Left forelimb (tissue), 1 donor: ENCODE results near the gene KCNN3.

Source experiments
- DNase-seq: peaks from one replicate; pipeline ENCODE4 v3.0.0-alpha.2; 2018; ENCODE audit warnings: low spot score

KCNN3 gene

GRCh38 chr1:154840269-154841176, 29.6 kb downstream of the KCNN3 start:
- peak; percentile 34 for DNase-seq

DNA sequence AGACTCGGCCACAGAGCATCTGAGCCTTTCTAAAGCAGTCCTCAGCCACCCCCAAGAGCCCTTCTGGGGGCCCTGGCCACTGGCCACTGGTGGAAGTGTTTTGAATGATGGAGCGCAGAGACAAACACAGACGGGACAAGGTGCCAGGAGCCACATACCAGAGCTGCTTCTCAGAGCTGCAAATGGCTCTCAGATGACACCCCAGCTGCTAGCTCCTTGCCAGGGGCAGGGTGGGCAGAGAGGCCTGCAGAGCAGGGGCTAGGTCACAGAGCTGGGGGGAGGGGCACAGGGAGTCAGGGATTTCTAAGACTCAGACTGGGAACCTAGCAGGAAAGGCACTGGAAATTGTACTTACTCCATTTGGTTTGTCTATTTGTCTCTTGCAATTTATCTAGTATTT, 30.4 kb downstream of the KCNN3 start:
- DNase-seq = peak; percentile 55

GRCh38 chr1:154838988-154839387, 31.1 kb downstream of the KCNN3 start:
- no peak for DNase-seq

GRCh38 chr1:154838461-154838860, 31.6 kb downstream of the KCNN3 start:
- DNase-seq = peak; percentile 61

- DNase-seq = peak; percentile 79
Measured at GRCh38 chr1:154837672-154838171, 32.4 kb downstream of the KCNN3 start.

GRCh38 chr1:154837034-154837671, 32.9 kb downstream of the KCNN3 start:
- no peak for DNase-seq

GRCh38 chr1:154835531-154836324, 34.4 kb downstream of the KCNN3 start:
- no peak for DNase-seq

GRCh38 chr1:154833841-154834240, 36.2 kb downstream of the KCNN3 start:
- no peak for DNase-seq

- no peak for DNase-seq
Measured at GRCh38 chr1:154833209-154833608, 36.9 kb downstream of the KCNN3 start.

DNA sequence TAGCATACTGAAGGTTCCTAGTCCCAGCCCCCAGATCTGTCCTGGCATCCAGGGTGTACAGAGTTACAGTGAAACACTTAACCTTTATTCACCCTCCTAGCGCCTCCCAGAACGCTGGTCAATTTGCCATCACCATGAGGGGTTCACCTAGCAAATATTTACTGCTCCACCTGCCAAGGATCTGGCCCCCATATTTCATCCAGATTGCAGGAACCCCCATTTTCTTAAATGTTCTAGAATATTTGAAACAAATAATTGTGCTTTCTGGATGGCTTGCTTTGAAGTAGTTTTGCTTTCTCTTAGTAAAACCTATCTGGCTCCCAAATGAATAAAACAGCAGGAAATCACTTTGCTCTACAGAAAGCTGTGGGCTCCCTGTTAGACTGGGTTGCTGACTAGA, 37.7 kb downstream of the KCNN3 start:
- DNase-seq = no peak

DNA sequence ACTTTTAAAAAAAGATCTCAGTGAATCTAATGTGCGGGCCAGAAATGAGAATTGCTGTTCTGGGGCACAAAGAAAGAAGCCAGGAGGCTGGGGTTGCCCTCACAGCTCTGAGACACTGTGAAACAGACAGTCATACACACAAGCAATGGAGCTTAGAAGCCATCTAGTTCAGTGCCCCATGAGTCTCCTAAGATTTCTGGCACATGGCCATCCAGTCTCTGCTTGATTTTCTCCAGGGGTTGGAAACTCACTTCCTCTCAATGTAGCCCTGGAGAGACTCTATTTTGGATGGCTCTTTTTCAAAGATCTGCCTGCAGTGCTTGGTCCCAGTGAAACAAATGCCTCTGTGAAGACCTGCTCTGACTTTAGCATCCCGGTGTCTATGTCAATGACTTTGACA, 38.6 kb downstream of the KCNN3 start:
- no peak for DNase-seq

GRCh38 chr1:154829062-154829461, 41.0 kb downstream of the KCNN3 start:
- DNase-seq = no peak

- no peak for DNase-seq
Measured at GRCh38 chr1:154824179-154825000, 45.7 kb downstream of the KCNN3 start.

- no peak for DNase-seq
Measured at GRCh38 chr1:154822717-154823116, 47.4 kb downstream of the KCNN3 start.

GRCh38 chr1:154822233-154822632, 47.8 kb downstream of the KCNN3 start:
- no peak for DNase-seq

DNA sequence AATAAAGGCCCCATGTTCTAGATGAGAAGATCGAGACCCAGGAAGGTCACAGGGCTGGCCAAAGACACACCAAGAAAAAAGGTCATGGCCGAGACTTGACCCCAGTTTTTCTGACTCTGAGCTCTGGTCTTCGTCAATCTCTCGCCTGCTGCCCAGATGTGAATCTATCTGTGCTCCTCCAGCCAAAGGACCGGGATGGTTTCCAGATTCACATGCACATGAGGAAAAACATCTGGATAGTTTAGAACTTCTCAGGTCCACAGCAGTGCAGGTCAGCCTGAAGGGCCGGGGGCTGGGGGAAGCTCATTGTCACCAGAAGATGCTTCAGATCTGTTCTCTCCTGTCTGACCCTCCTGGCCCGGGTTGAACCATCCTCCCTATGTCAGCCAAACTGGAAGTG, 49.0 kb downstream of the KCNN3 start:
- no peak for DNase-seq

DNA sequence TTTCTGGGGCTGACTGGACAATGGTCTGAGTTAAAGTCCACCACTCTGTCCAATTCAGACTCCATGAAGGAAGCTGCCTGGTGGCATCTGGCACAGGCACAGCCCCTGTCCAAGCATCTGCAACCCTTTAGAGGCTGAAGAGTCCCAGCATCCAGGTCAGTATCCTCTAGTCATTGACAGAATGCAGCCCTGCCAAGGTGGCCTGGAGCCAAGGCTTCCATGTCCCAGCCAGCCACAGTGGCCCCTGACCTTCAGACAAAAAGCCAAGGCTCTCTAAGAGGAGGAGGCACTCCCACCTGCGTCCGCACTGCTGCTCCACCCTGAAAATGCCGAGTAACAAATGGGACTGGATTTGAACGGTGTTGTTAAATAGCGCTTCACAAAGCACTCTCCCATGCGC, 49.4 kb downstream of the KCNN3 start:
- no peak for DNase-seq

DNA sequence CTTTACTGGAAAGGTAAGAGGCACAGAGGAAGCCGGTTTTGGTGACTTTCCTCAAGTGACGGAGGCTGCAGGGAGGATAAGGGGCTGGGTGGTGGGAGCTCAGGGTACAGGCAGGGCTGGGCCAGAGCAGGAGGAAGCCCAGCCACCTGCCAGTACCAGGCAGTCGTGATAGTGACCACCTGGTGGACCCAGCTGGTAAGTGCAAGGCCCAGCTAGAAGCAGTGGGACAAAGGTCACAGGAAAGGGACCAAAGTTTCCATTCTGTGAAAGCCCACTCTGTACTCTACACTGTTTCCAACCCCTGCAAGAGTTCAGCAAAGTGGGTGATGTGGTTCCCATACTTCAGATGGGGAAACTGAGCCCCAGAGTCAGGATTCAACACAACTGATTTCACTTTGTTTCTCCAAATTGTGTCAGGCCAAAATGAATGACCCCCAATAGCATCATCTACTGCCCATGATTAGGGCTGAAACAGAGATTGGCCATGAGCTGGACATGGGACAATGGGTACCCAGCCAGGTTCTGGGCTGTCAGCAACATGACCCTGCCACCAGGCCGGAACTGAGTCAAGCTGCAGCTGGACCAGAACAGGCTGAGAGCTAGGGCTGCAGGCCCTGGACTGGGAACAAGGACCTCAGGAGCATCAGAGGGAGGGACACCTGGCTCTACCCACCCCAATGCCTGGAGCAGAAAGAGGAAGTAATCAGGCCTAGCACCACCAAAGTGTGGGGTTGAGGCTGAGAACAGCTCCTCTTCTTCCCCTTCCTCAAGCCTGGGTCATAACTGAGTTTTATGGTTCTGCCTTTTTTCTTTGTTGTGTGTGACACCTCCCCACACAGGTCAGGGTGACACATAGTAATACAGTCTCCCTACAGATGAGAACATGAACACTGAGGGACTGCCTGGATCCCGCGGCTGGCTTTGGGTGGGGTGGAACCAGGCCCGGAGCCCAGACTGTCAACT, 50.2 kb downstream of the KCNN3 start:
- DNase-seq = no peak

DNA sequence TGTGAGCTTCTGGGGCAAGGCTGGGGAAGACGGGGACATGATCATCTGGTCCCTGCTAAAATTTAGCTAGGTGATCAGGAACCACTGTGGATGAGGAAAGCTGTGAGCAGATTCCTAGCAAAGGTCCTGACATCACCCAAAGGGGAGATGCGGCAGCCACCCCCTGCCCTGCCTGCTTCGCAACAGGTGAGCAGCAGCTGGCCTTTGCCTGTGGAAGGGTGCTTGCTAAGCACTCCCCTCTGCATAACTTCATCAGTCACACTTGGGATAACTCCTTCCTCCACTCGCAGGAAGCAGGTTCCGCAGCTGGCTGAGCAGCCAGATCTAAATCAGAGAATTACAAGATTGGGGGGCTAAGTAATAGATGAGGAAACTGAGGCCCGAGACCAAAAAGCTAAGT, 51.2 kb downstream of the KCNN3 start:
- no peak for DNase-seq

DNA sequence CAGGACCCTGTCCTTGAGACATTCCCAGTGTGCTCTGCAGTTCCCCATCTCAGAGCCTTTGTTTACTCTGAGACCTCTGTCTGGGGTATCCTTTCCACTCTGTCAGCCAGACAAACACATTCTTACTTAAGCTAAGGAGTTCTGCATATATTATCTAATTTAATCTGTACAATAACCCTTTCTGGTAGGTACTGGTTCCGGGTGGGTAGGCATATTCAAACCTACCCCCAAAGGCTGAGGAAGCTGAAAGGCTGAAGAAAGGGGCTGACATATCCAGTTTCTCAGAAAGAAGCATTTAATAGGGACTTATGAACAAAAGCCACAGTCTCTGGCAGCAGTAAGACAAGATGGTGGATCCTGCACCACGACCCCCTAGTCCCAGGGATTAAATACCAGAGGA, 53.1 kb downstream of the KCNN3 start:
- no peak for DNase-seq
